WERI-Rb-1 (cell line): ENCODE measurements around the gene PPP2R3A.
"Not testable (repeated sequence)": the region's sequence is repeated elsewhere in the genome, so short reads cannot be mapped to it uniquely, and the experiment has no call there.

Experiments
- DNase-seq: peaks from one replicate; pipeline ENCODE4 v3.0.0-alpha.2; 2020
- H3K27ac ChIP-seq: fragments of 250-450 bp; sonication (Bioruptor Pico); 2 replicates; pipeline ENCODE4 v1.5.1; 2020; ENCODE audit warnings: mild to moderate bottlenecking, moderate library complexity
- H3K27me3 ChIP-seq: fragments of 250-450 bp; sonication (Bioruptor Pico); 2 replicates; pipeline ENCODE4 v1.5.1; 2021; ENCODE audit warnings: mild to moderate bottlenecking, low read depth, moderate library complexity; ENCODE audit not compliant: insufficient read depth, severe bottlenecking
- H3K36me3 ChIP-seq: fragments of 250-450 bp; sonication (Bioruptor Pico); 2 replicates; pipeline ENCODE4 v1.5.1; 2020; ENCODE audit warnings: mild to moderate bottlenecking, moderate library complexity
- H3K4me3 ChIP-seq: 2 replicates; pipeline ENCODE4 v1.5.1; 2011; ENCODE audit warnings: low read depth, mild to moderate bottlenecking, control low read depth, low read length
- H3K9me3 ChIP-seq: fragments of 250-450 bp; sonication (Bioruptor Pico); 2 replicates; pipeline ENCODE4 v1.5.1; 2021; ENCODE audit warnings: mild to moderate bottlenecking, moderate library complexity; ENCODE audit not compliant: severe bottlenecking
- TF ChIP-seq, protein P1 (sequence below): IDR thresholded peaks from 2 replicates; pipeline ENCODE4 v1.5.1; 2011; ENCODE audit warnings: low read depth, mild to moderate bottlenecking, control low read depth, inconsistent platforms, low read length

The PPP2R3A gene

DNA sequence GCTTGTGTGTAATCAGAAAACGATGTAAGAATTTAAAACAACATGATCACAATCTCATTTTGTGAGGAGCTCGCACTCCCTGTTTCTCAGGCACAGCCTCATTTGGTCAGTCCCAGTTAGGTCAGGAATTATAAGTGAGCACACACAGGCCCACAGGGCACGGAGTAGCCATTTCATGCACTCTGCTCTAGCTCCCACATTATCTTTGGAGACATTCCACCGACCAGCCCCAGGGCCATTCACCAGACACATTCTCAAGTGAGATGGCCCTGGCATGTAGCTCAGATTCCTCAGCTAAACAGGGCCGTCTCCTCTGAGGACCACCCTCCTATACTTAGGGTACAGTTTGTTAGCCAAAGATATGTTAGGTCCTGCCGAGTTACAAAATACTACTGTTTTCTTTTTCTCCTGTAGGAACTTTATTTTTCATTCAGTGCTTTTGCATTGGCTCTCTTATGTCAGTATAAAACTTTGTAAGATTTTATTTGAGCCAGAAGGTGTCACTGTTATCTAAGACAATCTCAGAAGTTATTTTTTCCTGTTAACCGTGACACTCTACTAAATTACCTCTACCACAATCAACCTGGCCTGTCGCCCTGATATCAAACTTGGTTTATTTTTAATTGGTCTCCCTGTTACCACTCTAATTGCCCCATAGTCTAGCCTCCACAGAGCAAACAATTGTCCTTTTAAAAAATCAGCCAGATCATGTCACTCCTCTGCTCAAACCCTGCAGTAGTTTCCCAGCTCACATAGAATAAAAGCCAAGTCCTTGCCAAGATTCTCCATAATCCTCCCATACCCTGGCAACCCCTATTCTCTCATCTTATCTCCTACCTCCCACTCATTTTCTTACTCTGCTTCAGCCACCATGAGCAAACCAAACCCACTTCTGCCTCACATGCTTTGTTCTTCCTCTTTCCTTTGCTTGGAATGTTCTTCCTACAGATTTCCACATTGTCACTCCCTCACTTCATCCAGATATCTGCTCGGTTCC lies 105.7 kb downstream of the PPP2R3A start:
- DNase-seq: no peak
- no peaks in the 10 kb centered on the region for H3K27me3 ChIP-seq
- TF ChIP-seq, protein P1, sequence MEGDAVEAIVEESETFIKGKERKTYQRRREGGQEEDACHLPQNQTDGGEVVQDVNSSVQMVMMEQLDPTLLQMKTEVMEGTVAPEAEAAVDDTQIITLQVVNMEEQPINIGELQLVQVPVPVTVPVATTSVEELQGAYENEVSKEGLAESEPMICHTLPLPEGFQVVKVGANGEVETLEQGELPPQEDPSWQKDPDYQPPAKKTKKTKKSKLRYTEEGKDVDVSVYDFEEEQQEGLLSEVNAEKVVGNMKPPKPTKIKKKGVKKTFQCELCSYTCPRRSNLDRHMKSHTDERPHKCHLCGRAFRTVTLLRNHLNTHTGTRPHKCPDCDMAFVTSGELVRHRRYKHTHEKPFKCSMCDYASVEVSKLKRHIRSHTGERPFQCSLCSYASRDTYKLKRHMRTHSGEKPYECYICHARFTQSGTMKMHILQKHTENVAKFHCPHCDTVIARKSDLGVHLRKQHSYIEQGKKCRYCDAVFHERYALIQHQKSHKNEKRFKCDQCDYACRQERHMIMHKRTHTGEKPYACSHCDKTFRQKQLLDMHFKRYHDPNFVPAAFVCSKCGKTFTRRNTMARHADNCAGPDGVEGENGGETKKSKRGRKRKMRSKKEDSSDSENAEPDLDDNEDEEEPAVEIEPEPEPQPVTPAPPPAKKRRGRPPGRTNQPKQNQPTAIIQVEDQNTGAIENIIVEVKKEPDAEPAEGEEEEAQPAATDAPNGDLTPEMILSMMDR: no peak
- H3K9me3 ChIP-seq: no peaks in the 10 kb centered on the region
- H3K36me3 ChIP-seq: no peaks in the 10 kb centered on the region
- H3K27ac ChIP-seq: no peak overlapping the region
- H3K4me3 ChIP-seq: no peak overlapping the region

DNA sequence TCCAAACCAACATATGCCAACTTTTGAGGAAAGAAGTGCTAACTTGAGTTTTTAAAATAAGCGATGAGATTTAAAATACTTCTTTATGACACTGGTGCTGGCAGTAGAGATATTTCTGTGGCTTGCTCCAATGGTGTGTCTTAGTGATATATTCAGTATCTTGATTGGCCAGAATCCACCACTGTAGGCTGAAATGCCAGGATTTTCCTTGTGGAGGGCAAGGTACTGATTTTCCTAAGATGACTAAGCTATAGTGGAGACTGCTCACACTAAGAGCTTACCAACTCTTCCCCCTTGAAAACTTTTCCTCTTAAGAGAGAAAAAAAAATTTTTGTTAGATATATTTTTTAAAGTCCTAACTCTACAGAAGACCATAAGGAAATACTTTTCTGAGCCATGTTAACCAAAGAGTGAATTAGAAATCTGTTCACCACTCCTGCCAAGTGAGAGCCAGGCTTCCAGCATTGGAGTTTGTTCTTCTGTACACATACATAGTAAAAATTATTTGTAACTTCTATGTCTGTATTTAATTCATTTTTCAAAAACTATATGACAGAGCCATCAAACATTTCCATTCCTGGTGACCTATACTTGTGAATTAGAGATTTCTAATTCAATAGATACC lies 109.1 kb downstream of the PPP2R3A start:
- H3K27ac ChIP-seq: no peak overlapping the region
- TF ChIP-seq, protein P1: no peak
- no peaks in the 10 kb centered on the region for H3K27me3 ChIP-seq
- no peak overlapping the region for H3K4me3 ChIP-seq
- no peaks in the 10 kb centered on the region for H3K9me3 ChIP-seq
- DNase-seq: no peak
- H3K36me3 ChIP-seq: no peaks in the 10 kb centered on the region

- H3K36me3 ChIP-seq: no peaks in the 10 kb centered on the region
- no peak overlapping the region for H3K4me3 ChIP-seq
- H3K27ac ChIP-seq: no peak overlapping the region
- no peaks in the 10 kb centered on the region for H3K27me3 ChIP-seq
- TF ChIP-seq, protein P1: peak; percentile 67
- no peaks in the 10 kb centered on the region for H3K9me3 ChIP-seq
- DNase-seq: peak; percentile 58
Observed at GRCh38 chr3:136075218-136075808, 109.8 kb downstream of the PPP2R3A start.

DNA sequence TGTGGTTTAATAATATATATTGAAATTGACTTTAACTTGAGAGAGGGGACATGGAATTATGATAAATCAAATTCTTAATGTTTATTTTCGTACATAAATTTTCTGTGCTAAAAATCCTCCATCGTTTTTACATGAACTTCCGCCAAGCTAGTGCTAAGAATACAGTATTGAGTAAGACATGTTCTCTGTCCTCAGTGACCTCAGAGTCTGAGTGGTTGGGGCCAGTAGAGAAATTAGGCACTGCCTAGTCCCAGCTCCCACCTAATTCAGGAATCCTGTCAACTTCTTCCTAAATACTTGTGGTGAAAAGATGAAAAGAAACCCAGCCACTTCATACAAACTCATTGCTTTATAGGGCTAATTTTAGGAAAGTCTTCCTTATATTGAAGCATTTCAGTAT lies 110.3 kb downstream of the PPP2R3A start:
- Histone ChIP-seq H3K36me3 (no peaks in the 10 kb centered on the region), H3K9me3 (no peaks in the 10 kb centered on the region), H3K27me3 (no peaks in the 10 kb centered on the region), H3K27ac (no peak overlapping the region), H3K4me3 (no peak overlapping the region)
- no peak for DNase-seq
- TF ChIP-seq, protein P1: no peak

DNA sequence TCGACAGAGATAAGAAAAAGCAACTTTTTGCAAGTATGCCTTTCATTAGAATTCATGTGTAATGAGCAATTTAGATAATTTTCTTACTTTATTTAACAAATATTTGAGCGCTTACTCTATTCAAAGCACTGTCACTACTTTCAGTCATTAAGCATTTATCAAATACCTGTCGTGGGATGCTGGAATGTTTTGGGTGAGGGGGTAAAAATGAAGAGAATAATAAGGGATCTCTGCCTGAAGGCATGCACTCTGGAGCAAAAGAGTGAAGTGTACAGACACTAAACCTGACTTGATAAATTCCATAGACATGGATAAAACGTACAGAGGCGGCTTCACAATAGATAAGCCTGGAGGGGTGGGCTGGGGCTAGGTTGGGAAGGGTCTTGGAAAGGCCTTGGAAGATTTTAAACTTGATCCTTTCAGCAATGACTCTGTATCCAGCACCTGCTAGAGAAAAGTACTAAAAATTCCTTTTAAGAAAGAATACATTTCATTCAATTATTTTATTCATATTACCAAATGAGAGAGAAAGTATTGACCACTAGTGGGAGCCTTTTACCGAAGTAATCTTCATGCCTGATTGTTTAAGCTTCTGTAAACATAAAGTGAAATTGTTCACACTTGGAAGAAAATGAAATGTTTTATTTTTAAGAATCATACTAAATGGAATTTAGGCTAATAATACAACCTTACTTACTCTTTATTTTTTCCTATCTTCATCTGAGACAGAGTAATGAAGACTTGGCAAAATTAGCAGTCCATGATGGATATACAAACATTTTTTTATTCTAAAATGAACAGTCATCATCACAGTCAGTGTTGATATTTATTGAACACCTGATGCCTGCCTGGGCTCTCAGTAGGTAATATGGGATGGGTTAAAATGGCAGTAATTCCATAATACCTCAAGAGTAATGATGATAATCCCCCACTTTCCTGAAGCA lies 113.2 kb downstream of the PPP2R3A start:
- Histone ChIP-seq H3K36me3 (no peaks in the 10 kb centered on the region), H3K9me3 (no peaks in the 10 kb centered on the region), H3K4me3 (no peak overlapping the region), H3K27me3 (no peaks in the 10 kb centered on the region), H3K27ac (no peak overlapping the region)
- no peak for DNase-seq
- TF ChIP-seq, protein P1: peak; percentile 24; the same call in 1 of the 2 replicates

- H3K27me3 ChIP-seq, H3K9me3 ChIP-seq, H3K4me3 ChIP-seq, H3K36me3 ChIP-seq, DNase-seq, H3K27ac ChIP-seq: not testable (repeated sequence)
Observed at GRCh38 chr3:136083641-136084382, 118.3 kb downstream of the PPP2R3A start.

- H3K36me3 ChIP-seq, H3K9me3 ChIP-seq, H3K4me3 ChIP-seq, H3K27ac ChIP-seq, DNase-seq, H3K27me3 ChIP-seq: not testable (repeated sequence)
Observed at GRCh38 chr3:136085067-136085466, 119.5 kb downstream of the PPP2R3A start.
